Esophagus squamous epithelium (tissue), 4 donors: Measurements from ENCODE around the gene PLEKHH1.

ENCODE experiments used
- CTCF ChIP-seq, 6 experiments: fragments of 450-650 bp in 4 of 6; fragments of 200-600 bp in 2 of 6; sonication (generic) in 2 of 6; IDR thresholded peaks; one replicate each; pipeline ENCODE4 v1.5.1; 2016 to 2019; ENCODE audit warnings: antibody characterized with exemption in 6 of 6, mild to moderate bottlenecking in 4 of 6, moderate library complexity in 4 of 6
- POLR2A ChIP-seq, 4 donors: fragments of 450-650 bp; IDR thresholded peaks; one replicate each; pipeline ENCODE4 v1.6.1; 2017; ENCODE audit warnings: antibody characterized with exemption in 4 of 4, mild to moderate bottlenecking in 4 of 4, moderate library complexity in 3 of 4

- TF ChIP-seq CTCF (IDR thresholded peaks at IDR 0.05) (no peak), POLR2A (IDR thresholded peaks at IDR 0.05) (no peak)
Observed at GRCh38 chr14:67627519-67627918, 94.4 kb downstream of the PLEKHH1 start.
